PFSK-1 (cell line): ENCODE measurements around the gene SF3A2.

ENCODE experiments used
- REST ChIP-seq, 2 experiments: IDR thresholded peaks; 2 replicates each; pipeline versions ENCODE4 v1.6.1 to v1.8.0; 2011 to 2012; ENCODE audit warnings: low read depth in 2 of 2, low read length in 2 of 2, control low read depth in 1 of 2, inconsistent platforms in 1 of 2, mild to moderate bottlenecking in 1 of 2, moderate library complexity in 1 of 2; ENCODE audit not compliant: insufficient read depth in 1 of 2
- SIN3A ChIP-seq: IDR thresholded peaks from 2 replicates; pipeline ENCODE4 v1.6.1; 2012; ENCODE audit warnings: mild to moderate bottlenecking, low read length, moderate library complexity, borderline replicate concordance; ENCODE audit not compliant: insufficient read depth
- TAF1 ChIP-seq: IDR thresholded peaks from 2 replicates; pipeline ENCODE4 v1.6.1; 2012; ENCODE audit warnings: low read length, control low read depth, borderline replicate concordance; ENCODE audit not compliant: insufficient read depth

- TF ChIP-seq REST (IDR thresholded peaks at IDR 0.05; ENCODE audit: insufficient read depth in 1 of 2, low read depth in 2 of 2, low read length in 2 of 2): no peak
- TF ChIP-seq SIN3A: no peak
- TF ChIP-seq TAF1: no peak
Measured at GRCh38 chr19:2294687-2295335, 58.2 kb downstream of the SF3A2 start.
